ENCODE measurements around the gene ZFP36L1.

- no peak for TF ChIP-seq CTCF (IDR thresholded peaks at IDR 0.05; ENCODE audit: low read length)
- TF ChIP-seq EZH2 (IDR thresholded peaks at IDR 0.05; ENCODE audit: borderline replicate concordance, low read length): no peak
These were observed 16.7 kb upstream of the ZFP36L1 start for GRCh38 chr14:68809524-68809923.

All from OCI-LY1 (cell line).